ENCODE results near the gene RSL24D1.
A peak's percentile ranks its signal among the peaks of the same experiment; 100 is the strongest.

RSL24D1 gene

DNA sequence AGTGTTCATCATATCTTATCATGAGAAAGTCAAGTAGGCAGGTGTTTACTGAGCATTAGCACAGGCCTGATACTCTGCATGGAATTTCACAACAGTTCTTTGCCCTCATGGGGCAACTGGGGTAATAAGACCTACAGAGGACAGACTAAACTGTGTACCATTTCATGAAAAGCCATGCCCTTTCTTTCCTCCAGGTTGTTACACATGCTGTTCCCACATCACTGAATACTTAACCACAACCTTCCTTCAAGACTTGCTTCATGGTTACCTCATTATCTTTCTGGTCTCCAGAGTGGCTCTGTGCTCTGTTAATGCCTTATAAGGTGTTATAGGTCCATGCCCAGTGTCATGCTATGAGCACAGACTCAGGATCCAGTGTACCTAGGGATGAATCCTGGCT is 28.2 kb upstream of the RSL24D1 start:
- H3K4me3 ChIP-seq (ENCODE audit: low read length): no peak overlapping the region
- no peaks in the 10 kb centered on the region for H3K36me3 ChIP-seq (ENCODE audit: control insufficient read depth, low read length)
- H3K79me2 ChIP-seq (ENCODE audit: control insufficient read depth, low read length): no peaks in the 10 kb centered on the region
- no peaks in the 10 kb centered on the region for H3K9me3 ChIP-seq (ENCODE audit: control insufficient read depth, insufficient read depth, low read length)
- H4K20me1 ChIP-seq (ENCODE audit: control insufficient read depth, insufficient read depth, low read depth, low read length): no peaks in the 10 kb centered on the region
- H3K4me2 ChIP-seq (ENCODE audit: low read length): no peak overlapping the region
- H3K27me3 ChIP-seq (ENCODE audit: control insufficient read depth, low read length): no peaks in the 10 kb centered on the region
- H3K4me1 ChIP-seq (ENCODE audit: control insufficient read depth, low read length): peaks cover 25% of the 10 kb centered on the region
- H3K9me2 ChIP-seq (replicated peaks; ENCODE audit: control insufficient read depth, low read length): no peaks in the 10 kb centered on the region
- H3K27ac ChIP-seq (ENCODE audit: low read depth, low read length): no peak overlapping the region
- no peak for TF ChIP-seq EZH2phosphoT487 (IDR thresholded peaks at IDR 0.05; ENCODE audit: borderline replicate concordance, low read length)
- TF ChIP-seq, protein P1, sequence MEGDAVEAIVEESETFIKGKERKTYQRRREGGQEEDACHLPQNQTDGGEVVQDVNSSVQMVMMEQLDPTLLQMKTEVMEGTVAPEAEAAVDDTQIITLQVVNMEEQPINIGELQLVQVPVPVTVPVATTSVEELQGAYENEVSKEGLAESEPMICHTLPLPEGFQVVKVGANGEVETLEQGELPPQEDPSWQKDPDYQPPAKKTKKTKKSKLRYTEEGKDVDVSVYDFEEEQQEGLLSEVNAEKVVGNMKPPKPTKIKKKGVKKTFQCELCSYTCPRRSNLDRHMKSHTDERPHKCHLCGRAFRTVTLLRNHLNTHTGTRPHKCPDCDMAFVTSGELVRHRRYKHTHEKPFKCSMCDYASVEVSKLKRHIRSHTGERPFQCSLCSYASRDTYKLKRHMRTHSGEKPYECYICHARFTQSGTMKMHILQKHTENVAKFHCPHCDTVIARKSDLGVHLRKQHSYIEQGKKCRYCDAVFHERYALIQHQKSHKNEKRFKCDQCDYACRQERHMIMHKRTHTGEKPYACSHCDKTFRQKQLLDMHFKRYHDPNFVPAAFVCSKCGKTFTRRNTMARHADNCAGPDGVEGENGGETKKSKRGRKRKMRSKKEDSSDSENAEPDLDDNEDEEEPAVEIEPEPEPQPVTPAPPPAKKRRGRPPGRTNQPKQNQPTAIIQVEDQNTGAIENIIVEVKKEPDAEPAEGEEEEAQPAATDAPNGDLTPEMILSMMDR (IDR thresholded peaks at IDR 0.05; ENCODE audit: low read depth, low read length, poor library complexity, severe bottlenecking): no peak
- no peaks in the 10 kb centered on the region for H3F3A ChIP-seq (ENCODE audit: control insufficient read depth, insufficient read depth)

DNA sequence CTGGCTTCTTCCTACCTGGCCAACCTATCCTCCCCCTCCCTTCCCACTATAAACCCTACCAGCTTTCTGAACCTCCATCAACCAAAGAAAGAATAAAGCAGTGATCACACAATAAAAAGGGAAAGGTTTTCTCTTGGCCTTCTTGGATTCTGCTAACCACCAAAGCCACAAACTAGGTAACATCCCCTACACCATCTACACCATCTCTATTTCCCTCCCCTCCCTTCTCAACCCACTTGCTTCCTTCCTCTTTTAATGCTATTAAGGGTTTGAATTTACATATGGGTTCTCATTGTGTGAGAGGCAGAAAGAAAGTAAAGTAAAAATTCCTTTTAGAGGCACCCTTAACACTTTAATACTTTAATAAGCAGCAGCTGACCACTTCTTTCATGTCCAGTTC is 25.8 kb upstream of the RSL24D1 start:
- H3K27me3 ChIP-seq (ENCODE audit: control insufficient read depth, low read length): no peaks in the 10 kb centered on the region
- H3F3A ChIP-seq (ENCODE audit: control insufficient read depth, insufficient read depth): no peaks in the 10 kb centered on the region
- H3K27ac ChIP-seq (ENCODE audit: low read depth, low read length): no peak overlapping the region
- H3K4me3 ChIP-seq (ENCODE audit: low read length): peak overlapping the region; percentile 33
- H3K4me2 ChIP-seq (ENCODE audit: low read length): peak overlapping the region; percentile 60
- no peak for TF ChIP-seq EZH2phosphoT487 (IDR thresholded peaks at IDR 0.05; ENCODE audit: borderline replicate concordance, low read length)
- H3K9me2 ChIP-seq (replicated peaks; ENCODE audit: control insufficient read depth, low read length): no peaks in the 10 kb centered on the region
- H4K20me1 ChIP-seq (ENCODE audit: control insufficient read depth, insufficient read depth, low read depth, low read length): no peaks in the 10 kb centered on the region
- no peaks in the 10 kb centered on the region for H3K79me2 ChIP-seq (ENCODE audit: control insufficient read depth, low read length)
- H3K36me3 ChIP-seq (ENCODE audit: control insufficient read depth, low read length): no peaks in the 10 kb centered on the region
- peaks cover 30% of the 10 kb centered on the region for H3K4me1 ChIP-seq (ENCODE audit: control insufficient read depth, low read length)
- H3K9me3 ChIP-seq (ENCODE audit: control insufficient read depth, insufficient read depth, low read length): no peaks in the 10 kb centered on the region

DNA sequence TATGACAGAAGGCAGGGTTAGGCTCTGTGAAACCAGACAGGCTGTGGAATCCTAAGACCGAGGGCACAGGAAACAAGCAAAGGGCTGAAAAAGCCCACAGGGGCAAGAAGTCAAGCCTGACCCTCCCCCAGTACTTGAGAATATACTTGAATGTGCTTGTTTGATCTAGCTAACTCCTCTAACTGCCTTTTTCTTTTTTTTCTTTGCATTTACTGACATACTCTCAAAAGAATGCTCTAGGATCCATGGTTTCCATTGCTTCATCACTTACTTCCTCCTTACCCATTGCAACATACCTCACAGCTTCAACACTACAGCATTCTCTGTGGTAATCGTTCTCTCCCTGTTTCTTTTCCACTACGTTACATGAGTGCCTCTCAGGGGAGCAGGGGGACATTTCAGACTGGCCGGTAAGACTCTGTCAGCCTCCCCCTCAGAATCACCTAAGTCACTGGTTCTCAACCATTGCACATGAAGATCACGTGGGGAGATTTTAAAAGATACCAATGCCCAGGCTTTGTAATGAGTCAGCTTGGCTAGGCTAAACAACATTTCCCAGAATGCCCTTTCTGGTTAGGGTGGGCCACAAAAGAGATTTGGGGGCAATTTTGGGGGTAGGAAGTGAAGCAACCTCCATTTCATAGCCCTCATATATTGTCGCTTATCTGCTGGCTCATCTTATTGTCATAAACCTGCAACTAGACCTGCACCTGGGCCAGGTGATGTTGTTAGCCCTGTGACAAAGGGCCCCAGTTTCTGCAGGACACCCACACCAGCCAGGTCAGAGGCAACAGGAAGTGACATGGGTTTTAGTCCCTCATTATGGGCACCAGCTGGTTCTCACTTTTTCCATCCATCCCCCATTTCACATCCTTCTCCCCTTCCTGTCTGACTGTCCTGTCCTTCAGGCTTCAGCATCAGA is 24.6 kb upstream of the RSL24D1 start:
- no peak overlapping the region for H3K4me3 ChIP-seq (ENCODE audit: low read length)
- no peak for TF ChIP-seq EZH2phosphoT487 (IDR thresholded peaks at IDR 0.05; ENCODE audit: borderline replicate concordance, low read length)
- TF ChIP-seq, protein P1 (IDR thresholded peaks at IDR 0.05; ENCODE audit: low read depth, low read length, poor library complexity, severe bottlenecking): no peak

GRCh38 chr15:55220606-55221005 is 23.9 kb upstream of the RSL24D1 start:
- Histone ChIP-seq H3K4me2 (ENCODE audit: low read length) (no peak overlapping the region), H3F3A (ENCODE audit: control insufficient read depth, insufficient read depth) (no peaks in the 10 kb centered on the region), H3K79me2 (ENCODE audit: control insufficient read depth, low read length) (no peaks in the 10 kb centered on the region), H4K20me1 (ENCODE audit: control insufficient read depth, insufficient read depth, low read depth, low read length) (no peaks in the 10 kb centered on the region), H3K27ac (ENCODE audit: low read depth, low read length) (no peak overlapping the region), H3K9me3 (ENCODE audit: control insufficient read depth, insufficient read depth, low read length) (no peaks in the 10 kb centered on the region), H3K9me2 (replicated peaks; ENCODE audit: control insufficient read depth, low read length) (no peaks in the 10 kb centered on the region), H3K27me3 (ENCODE audit: control insufficient read depth, low read length) (no peaks in the 10 kb centered on the region), H3K36me3 (ENCODE audit: control insufficient read depth, low read length) (no peaks in the 10 kb centered on the region), H3K4me1 (ENCODE audit: control insufficient read depth, low read length) (peaks cover 30% of the 10 kb centered on the region), H3K4me3 (ENCODE audit: low read length) (no peak overlapping the region)
- TF ChIP-seq, protein P1 (IDR thresholded peaks at IDR 0.05; ENCODE audit: low read depth, low read length, poor library complexity, severe bottlenecking): no peak
- TF ChIP-seq EZH2phosphoT487 (IDR thresholded peaks at IDR 0.05; ENCODE audit: borderline replicate concordance, low read length): no peak

More for the DNA sequence above, 24.6 kb upstream of the RSL24D1 start:
- Histone ChIP-seq H3K9me2 (replicated peaks; ENCODE audit: control insufficient read depth, low read length) (no peaks in the 10 kb centered on the region), H3K27ac (ENCODE audit: low read depth, low read length) (no peak overlapping the region), H3K4me2 (ENCODE audit: low read length) (peak overlapping the region; percentile 60), H3K36me3 (ENCODE audit: control insufficient read depth, low read length) (no peaks in the 10 kb centered on the region), H3K4me1 (ENCODE audit: control insufficient read depth, low read length) (peaks cover 30% of the 10 kb centered on the region), H4K20me1 (ENCODE audit: control insufficient read depth, insufficient read depth, low read depth, low read length) (no peaks in the 10 kb centered on the region), H3K27me3 (ENCODE audit: control insufficient read depth, low read length) (no peaks in the 10 kb centered on the region), H3K79me2 (ENCODE audit: control insufficient read depth, low read length) (no peaks in the 10 kb centered on the region), H3K9me3 (ENCODE audit: control insufficient read depth, insufficient read depth, low read length) (no peaks in the 10 kb centered on the region), H3F3A (ENCODE audit: control insufficient read depth, insufficient read depth) (no peaks in the 10 kb centered on the region)
